Activated T-cell treated with anti-CD3 and anti-CD28 coated beads, Interleukin-2, amount 50 U/mL, for 24 hours (primary cell): ENCODE results near the gene PODXL.

Experiments used
- DNase-seq: peaks from one replicate; pipeline ENCODE4 v3.0.0-alpha.2; 2020
- H3K27ac Mint-ChIP-seq: 2 replicates; pipeline ENCODE4 v1.8.0; 2020; ENCODE audit warnings: mild to moderate bottlenecking, mixed read lengths
- H3K27me3 Mint-ChIP-seq: 2 replicates; pipeline ENCODE4 v1.8.0; 2020; ENCODE audit warnings: mixed read lengths
- H3K36me3 Mint-ChIP-seq: 2 replicates; pipeline ENCODE4 v1.8.0; 2020; ENCODE audit warnings: low read depth, mixed read lengths
- H3K4me1 Mint-ChIP-seq: 2 replicates; pipeline ENCODE4 v1.8.0; 2020; ENCODE audit warnings: low read depth, mixed read lengths
- H3K4me3 Mint-ChIP-seq: 2 replicates; pipeline ENCODE4 v1.8.0; 2020; ENCODE audit warnings: mild to moderate bottlenecking, moderate library complexity, mixed read lengths
- H3K9me3 Mint-ChIP-seq: 2 replicates; pipeline ENCODE4 v1.8.0; 2020; ENCODE audit warnings: mixed read lengths

The PODXL gene

DNA sequence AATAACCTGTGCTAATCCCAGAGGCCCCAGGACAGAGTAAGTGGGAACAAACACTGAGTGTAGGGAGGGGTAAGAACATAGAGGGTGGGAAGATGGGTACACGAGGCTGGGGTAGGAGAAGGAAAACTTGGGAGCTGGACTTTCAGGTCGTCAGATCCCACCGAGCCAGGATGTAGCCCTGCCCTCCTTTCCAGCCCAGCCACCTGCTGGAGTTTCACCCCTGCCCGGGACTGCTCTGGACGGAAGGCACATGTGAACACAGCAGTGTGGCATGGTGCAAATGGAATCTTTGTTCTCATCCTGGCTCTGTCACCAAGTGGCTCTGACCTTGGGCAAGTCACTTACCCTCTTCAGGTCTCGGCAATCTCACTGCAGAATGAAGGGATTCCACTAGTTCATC, 52.8 kb downstream of the PODXL start:
- peaks cover 48% of the 10 kb centered on the region for H3K4me1 Mint-ChIP-seq
- peaks cover 10% of the 10 kb centered on the region for H3K27me3 Mint-ChIP-seq
- H3K36me3 Mint-ChIP-seq, result peaks cover 10% of the 10 kb centered on the region
- no peak overlapping the region for H3K4me3 Mint-ChIP-seq
- no peak overlapping the region for H3K27ac Mint-ChIP-seq
- H3K9me3 Mint-ChIP-seq, result no peaks in the 10 kb centered on the region
- DNase-seq, result no peak

DNA sequence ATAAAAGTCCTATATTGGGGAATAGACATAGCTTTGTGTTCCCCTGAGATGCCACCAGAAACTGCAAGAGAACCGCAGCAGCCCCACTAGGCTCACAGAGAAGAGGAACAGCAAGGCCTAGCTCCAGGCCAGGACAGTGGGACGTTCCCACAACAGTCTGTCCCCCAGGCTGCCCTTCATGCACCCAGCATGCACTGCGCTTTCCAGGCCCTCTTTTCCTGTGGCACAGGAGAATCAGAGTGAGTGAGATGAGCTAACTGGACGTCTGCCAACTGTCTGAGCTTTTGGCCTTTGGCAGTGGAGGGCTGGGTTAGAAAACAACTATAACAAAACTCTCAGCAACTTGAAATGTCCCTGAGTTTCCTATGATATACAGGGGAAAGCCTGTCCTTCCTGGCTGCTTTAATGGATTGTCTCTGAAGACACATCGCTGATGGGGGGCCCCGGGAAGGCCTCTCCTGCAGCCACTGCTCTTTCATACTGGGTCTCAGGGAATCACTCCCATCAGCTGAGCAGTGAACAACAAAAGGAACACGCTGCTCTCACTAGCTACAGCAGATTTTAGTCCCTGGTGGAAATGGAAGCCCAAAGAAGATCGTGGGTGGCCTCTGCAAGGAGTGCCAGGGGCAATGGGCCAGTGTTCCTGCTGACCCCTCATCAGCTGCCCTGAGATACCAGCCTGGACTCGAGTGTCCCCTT, 53.5 kb downstream of the PODXL start:
- peaks cover 14% of the 10 kb centered on the region for H3K36me3 Mint-ChIP-seq
- H3K4me3 Mint-ChIP-seq, result no peak overlapping the region
- H3K27ac Mint-ChIP-seq, result peak overlapping the region; percentile 7
- peaks cover 5% of the 10 kb centered on the region for H3K27me3 Mint-ChIP-seq
- no peaks in the 10 kb centered on the region for H3K9me3 Mint-ChIP-seq
- no peak for DNase-seq
- H3K4me1 Mint-ChIP-seq, result peaks cover 44% of the 10 kb centered on the region

DNA sequence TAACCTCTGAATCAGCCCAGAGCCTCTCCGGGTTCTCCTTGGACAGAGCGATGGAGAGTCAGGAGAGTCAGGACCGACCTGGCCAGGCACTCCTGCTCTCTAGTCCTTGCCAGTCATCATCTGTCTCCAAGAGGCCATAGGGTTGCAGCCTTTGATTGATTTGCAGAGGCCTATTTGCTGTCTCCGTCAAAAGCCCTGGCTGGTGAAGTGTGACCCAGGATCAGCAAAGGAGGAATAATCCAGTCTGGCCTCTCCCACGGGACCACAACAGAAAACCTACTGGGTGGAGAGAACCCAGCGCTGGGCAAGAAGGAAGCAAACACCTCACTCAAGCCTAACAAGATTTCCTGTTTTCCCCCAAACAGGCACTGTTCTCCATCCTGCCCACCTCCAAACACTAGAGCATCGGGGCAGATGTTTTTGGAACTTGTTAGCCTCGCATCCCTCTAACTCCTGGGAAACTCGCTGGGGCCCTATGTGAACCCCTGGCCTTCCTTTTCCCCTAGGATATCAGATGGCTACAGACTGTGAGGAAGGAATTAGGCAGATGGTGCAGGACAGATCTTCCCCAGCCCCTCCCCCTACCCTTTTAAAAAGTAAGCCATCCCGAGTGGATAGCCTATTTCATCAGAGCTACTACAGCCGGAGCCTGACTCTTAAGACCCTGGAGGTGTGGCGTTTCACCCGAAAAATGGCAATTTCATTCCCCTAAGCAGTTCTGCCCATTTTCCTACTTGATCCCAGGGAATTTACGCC, 54.3 kb downstream of the PODXL start:
- peaks cover 21% of the 10 kb centered on the region for H3K36me3 Mint-ChIP-seq
- H3K27ac Mint-ChIP-seq, result peak overlapping the region; percentile 41
- no peaks in the 10 kb centered on the region for H3K9me3 Mint-ChIP-seq
- DNase-seq, result no peak
- no peak overlapping the region for H3K4me3 Mint-ChIP-seq
- peaks cover 38% of the 10 kb centered on the region for H3K4me1 Mint-ChIP-seq
- no peaks in the 10 kb centered on the region for H3K27me3 Mint-ChIP-seq

DNA sequence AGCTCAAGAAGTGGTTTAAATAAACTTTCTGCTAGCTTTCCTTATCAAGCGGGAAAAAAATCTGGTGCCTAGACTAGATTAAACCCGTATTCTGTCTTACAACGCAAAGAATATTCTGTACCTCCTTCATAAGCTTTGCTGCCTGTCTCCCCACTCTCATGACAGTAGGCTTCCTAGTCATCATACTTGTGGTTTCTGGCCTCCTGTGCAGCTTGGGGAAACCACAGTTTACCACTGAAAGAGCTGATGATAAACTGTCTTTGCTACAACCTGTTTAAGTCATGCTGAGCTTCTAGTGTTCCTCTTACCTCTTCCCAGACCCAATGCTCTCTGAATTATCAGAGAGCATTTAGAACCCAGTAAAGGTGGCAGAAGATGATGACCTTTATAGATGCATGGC, 55.0 kb downstream of the PODXL start:
- no peaks in the 10 kb centered on the region for H3K9me3 Mint-ChIP-seq
- no peaks in the 10 kb centered on the region for H3K27me3 Mint-ChIP-seq
- H3K4me1 Mint-ChIP-seq, result peaks cover 38% of the 10 kb centered on the region
- H3K36me3 Mint-ChIP-seq, result peaks cover 28% of the 10 kb centered on the region
- H3K4me3 Mint-ChIP-seq, result no peak overlapping the region
- H3K27ac Mint-ChIP-seq, result peak overlapping the region; percentile 41
- DNase-seq, result peak; percentile 43

DNA sequence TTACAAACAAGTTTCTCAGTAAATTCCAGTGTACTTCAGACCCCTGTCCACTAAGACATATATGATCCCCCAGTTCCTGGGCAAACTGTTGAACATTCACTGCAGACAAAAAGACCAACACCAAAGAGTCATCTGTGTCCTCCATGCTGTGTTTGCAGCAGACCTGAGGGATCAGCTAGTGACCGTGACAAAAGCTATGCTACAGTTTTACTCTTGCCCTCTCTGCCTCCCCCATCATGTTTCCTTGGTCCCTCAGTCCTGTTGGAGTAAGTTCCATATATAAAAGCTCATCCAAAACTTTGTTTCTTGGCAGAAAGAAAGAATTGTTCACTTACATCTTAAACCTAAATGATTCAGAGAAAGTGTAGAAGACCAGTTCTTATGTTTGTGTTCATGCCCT, 56.1 kb downstream of the PODXL start:
- H3K27me3 Mint-ChIP-seq, result no peaks in the 10 kb centered on the region
- H3K27ac Mint-ChIP-seq, result no peak overlapping the region
- no peak overlapping the region for H3K4me3 Mint-ChIP-seq
- peaks cover 38% of the 10 kb centered on the region for H3K4me1 Mint-ChIP-seq
- DNase-seq, result no peak
- H3K36me3 Mint-ChIP-seq, result peaks cover 37% of the 10 kb centered on the region
- no peaks in the 10 kb centered on the region for H3K9me3 Mint-ChIP-seq

DNA sequence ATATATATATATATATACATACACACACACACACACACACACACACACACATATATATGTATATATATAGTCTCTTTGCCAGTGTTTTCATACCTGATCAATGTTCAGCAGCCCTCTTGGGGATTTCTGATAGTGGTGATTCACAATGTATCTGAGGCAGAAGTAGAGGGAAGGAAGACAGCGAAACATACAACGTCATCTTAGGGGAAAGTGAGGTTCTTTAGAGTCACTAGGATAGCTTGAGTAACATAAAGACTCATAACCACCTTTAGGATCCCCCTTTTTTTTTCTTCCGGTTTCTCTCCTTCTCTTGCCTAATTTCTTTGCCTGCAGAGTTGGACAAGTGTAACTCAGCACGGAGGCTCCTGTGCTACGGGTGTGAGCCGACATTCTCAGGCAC, 56.6 kb downstream of the PODXL start:
- H3K27me3 Mint-ChIP-seq, result no peaks in the 10 kb centered on the region
- peaks cover 43% of the 10 kb centered on the region for H3K36me3 Mint-ChIP-seq
- H3K4me1 Mint-ChIP-seq, result peaks cover 34% of the 10 kb centered on the region
- no peak overlapping the region for H3K4me3 Mint-ChIP-seq
- no peak overlapping the region for H3K27ac Mint-ChIP-seq
- DNase-seq, result no peak
- no peaks in the 10 kb centered on the region for H3K9me3 Mint-ChIP-seq

DNA sequence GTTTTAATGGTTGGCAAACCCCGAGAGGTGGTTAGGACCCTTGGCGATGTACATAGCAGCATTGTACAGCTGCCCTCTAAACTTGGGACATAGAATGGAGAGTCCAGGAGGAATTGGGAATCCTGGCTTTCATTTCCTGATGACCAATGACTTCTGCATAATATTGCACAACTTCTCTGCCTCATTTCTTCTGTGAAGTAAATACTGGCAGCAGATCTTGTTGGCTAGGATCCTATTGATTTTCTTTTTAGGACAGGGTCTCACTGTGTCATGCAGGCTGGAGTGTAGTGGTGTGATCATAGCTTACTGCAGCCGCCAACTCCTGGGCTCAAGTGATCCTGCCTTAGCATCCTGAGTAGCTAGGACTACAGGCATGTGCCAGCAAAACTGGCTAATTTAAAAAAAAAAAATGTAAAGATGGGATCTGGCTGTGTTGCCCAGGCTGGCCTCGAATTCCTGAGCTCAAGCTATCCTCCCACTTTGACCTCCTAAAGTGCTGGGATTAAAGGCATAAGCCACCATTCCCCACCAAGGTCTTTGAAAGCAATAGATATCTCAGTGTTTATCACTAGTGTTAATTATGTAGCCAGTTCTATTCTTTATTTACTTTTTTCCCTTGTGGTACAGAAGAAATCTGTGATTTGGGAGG, 58.1 kb downstream of the PODXL start:
- Mint-ChIP-seq H3K36me3 (peaks cover 43% of the 10 kb centered on the region), H3K9me3 (no peaks in the 10 kb centered on the region), H3K27ac (no peak overlapping the region), H3K27me3 (no peaks in the 10 kb centered on the region), H3K4me3 (no peak overlapping the region), H3K4me1 (peaks cover 31% of the 10 kb centered on the region)
- DNase-seq, result no peak

DNA sequence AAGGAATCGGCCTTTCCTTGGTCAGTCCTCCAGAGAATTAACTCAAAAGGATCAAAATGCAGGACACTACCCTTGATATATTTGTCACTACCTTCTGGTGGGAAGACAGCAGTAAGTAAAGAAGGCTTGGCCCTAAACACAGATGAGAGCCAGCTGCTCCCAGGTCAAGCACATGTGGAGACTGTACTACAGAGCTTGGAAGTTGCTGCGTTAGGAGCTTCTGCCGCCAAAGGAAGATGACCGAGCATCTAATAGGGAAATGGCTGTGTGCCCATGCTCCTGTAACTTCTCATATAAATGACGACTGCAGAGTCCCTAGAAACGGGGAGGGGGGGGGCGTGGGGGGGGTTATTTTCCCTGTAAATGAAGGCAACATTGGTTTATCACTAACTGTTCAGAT, 59.0 kb downstream of the PODXL start:
- no peak for DNase-seq
- H3K27me3 Mint-ChIP-seq, result no peaks in the 10 kb centered on the region
- peaks cover 48% of the 10 kb centered on the region for H3K36me3 Mint-ChIP-seq
- H3K4me1 Mint-ChIP-seq, result peaks cover 24% of the 10 kb centered on the region
- no peak overlapping the region for H3K27ac Mint-ChIP-seq
- no peak overlapping the region for H3K4me3 Mint-ChIP-seq
- no peaks in the 10 kb centered on the region for H3K9me3 Mint-ChIP-seq

DNA sequence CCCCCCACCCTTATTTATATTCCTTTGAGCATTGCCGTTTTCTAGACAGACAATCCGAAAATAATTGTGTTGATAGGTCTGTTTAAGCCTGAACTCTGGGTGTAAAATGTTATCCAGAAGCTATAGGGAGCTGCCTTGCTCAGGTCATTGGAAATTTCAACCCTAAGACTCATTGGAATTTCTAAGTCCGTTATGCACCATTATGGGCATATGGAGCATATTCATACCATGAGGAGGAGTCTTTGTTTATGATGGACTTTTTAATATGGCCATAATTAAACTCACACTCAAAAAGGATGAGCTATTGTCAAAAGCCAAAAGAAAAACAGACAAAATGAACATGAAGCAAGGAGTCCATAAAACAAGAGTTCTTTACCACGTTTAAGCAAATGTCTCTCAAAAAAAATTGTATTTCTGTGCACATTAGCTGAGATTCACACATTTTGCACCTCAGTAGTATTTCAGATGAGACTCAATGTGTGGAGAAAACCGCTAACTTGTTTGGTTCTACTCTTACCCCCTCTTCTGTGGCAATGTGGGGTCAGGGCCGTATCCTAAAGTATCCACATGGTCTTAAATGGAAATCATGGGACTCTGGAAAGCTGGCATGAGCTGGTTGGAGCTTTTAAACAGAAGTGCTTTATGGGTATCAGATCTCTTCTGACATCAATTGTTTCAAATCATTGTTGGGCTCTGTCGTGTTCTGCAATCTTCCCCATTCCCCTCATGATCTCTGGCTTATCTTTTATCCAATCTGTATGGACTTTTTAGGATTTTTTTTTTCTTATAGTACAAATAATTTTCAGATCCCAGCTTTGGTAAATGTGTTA, 60.5 kb downstream of the PODXL start:
- H3K27me3 Mint-ChIP-seq, result no peaks in the 10 kb centered on the region
- no peak for DNase-seq
- peaks cover 50% of the 10 kb centered on the region for H3K36me3 Mint-ChIP-seq
- no peak overlapping the region for H3K4me3 Mint-ChIP-seq
- H3K4me1 Mint-ChIP-seq, result peaks cover 8% of the 10 kb centered on the region
- H3K9me3 Mint-ChIP-seq, result no peaks in the 10 kb centered on the region
- H3K27ac Mint-ChIP-seq, result peak overlapping the region; percentile 48

DNA sequence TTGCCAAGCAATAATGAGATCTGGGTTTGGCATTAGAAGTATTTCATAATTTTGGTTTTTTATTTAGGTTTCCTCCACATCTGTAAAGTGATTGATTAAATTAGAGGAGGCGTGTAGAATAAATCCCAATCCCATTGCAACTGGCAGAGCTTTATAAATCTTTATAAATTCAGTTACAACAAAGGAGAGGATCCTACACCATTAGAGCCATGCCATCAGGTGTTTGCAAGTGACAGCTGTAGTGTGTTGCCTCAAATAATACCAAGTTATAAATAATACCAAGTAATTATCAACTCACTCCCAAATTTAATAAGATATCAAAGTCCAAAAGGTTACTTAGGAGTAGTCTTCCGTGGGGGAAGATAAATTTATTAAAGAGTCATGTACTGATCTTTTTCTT, 62.2 kb downstream of the PODXL start:
- peaks cover 47% of the 10 kb centered on the region for H3K36me3 Mint-ChIP-seq
- H3K27me3 Mint-ChIP-seq, result no peaks in the 10 kb centered on the region

DNA sequence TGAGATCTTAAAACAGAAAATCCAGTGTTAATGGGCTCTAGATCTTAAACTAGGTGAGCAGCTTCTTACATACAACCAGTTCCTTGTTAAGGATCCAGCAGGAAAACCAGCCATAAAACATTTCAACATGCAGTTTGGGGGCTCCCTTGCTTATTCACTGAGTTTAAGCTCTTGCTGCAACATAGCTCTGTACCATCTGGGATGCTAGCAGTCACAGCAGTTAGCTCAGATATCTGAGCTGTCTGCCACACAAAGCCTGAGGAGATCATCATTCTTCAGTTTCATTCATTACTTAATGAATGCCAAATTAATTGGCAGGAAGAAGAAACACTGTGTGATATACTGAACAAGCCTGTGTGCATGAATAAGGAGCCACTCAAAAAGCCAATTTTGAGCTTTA, 62.8 kb downstream of the PODXL start:
- Mint-ChIP-seq H3K4me1 (no peaks in the 10 kb centered on the region), H3K4me3 (no peak overlapping the region), H3K27me3 (no peaks in the 10 kb centered on the region), H3K36me3 (peaks cover 47% of the 10 kb centered on the region), H3K27ac (no peak overlapping the region), H3K9me3 (no peaks in the 10 kb centered on the region)
- no peak for DNase-seq

More for the DNA sequence above, 62.2 kb downstream of the PODXL start:
- no peaks in the 10 kb centered on the region for H3K4me1 Mint-ChIP-seq
- H3K27ac Mint-ChIP-seq, result no peak overlapping the region
- no peaks in the 10 kb centered on the region for H3K9me3 Mint-ChIP-seq
- no peak for DNase-seq
- no peak overlapping the region for H3K4me3 Mint-ChIP-seq

DNA sequence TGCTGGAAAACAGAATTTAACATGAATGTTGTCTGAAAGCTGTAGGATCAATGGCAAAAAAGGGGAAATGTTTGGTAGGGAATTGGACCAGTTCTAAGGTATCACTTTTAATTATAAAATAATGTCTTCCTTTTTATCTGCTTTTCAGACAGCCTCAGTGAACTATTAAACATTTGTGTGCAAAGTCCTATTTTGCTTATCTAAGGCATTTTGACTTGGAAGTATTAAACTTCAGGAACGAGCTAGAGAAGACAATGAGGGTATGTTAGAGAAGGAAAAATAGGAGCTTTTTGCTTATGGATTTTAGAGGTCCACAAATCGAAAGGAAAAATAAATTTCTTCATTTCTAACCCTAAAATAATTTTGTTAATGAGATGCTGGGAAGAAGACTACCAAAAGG, 63.3 kb downstream of the PODXL start:
- Mint-ChIP-seq H3K27ac (no peak overlapping the region), H3K27me3 (no peaks in the 10 kb centered on the region), H3K4me1 (no peaks in the 10 kb centered on the region), H3K9me3 (no peaks in the 10 kb centered on the region), H3K36me3 (peaks cover 47% of the 10 kb centered on the region), H3K4me3 (no peak overlapping the region)
- DNase-seq, result no peak

DNA sequence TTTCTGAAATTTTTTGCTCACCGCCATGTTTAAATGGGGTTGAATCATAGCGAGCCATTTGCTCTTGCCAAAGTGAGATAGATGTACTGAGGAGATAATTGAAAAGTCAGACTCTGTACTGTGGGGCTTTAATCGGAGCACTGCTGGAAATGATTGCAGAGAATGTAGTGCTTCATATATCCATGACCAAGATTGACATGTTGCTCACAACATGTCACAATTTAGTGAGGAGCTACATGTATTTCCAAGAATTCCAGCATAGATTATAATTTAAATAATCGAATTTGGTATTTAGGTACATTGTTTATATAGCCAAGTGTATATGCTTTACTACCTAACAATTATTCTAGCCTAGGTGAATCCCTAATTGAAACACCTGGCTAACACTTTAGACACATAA, 66.5 kb downstream of the PODXL start:
- no peak overlapping the region for H3K4me3 Mint-ChIP-seq

DNA sequence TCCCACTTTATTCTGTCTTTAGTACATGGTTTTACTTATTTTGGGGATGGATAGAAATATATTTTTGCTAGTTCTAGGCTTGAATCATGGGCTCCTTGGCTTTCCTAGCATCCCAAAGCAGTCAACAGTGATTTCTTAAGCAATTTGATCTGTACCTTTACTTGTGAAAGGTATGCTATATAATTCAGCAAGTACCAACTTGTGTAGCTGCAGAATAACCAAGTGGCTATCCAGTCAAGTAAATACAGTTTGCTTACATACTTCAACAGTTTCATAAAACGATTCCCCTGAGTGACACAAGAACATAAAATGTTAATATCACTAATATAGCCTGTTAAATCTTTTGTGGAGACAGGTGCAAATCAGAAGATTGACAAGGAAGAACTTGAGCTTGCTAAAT, 67.2 kb downstream of the PODXL start:
- Mint-ChIP-seq H3K27ac (no peak overlapping the region), H3K4me1 (no peaks in the 10 kb centered on the region), H3K4me3 (no peak overlapping the region), H3K27me3 (no peaks in the 10 kb centered on the region), H3K36me3 (peaks cover 34% of the 10 kb centered on the region), H3K9me3 (no peaks in the 10 kb centered on the region)
- DNase-seq, result no peak

More for the DNA sequence above, 66.5 kb downstream of the PODXL start:
- Mint-ChIP-seq H3K27me3 (no peaks in the 10 kb centered on the region), H3K36me3 (peaks cover 35% of the 10 kb centered on the region), H3K27ac (no peak overlapping the region), H3K9me3 (no peaks in the 10 kb centered on the region), H3K4me1 (no peaks in the 10 kb centered on the region)
- no peak for DNase-seq
